OCI-LY3 (cell line): ENCODE results near the gene PALLD.

Experiments used
- CTCF ChIP-seq: fragments of 200-600, 300-600 bp; sonication (generic); IDR thresholded peaks from 2 replicates; pipeline ENCODE4 v1.5.1; 2014; ENCODE audit warnings: antibody characterized with exemption, low read length, low read depth
- EZH2phosphoT487 ChIP-seq: fragments of 200-600 bp; shearing (Covaris generic); IDR thresholded peaks from 2 replicates; pipeline ENCODE4 v1.6.1; 2018; ENCODE audit warnings: antibody characterized with exemption, mixed run types, low read depth

GRCh38 chr4:168735735-168736134 lies 238.9 kb downstream of the PALLD start:
- TF ChIP-seq CTCF (no peak), EZH2phosphoT487 (no peak)
